CD4-positive, alpha-beta T cell treated with Interleukin-15 for 1 hour (primary cell): ENCODE measurements around the gene INSL3.
A peak's percentile ranks its signal among the peaks of the same experiment; 100 is the strongest.

Experiments
- DNase-seq: peaks from one replicate; pipeline ENCODE4 v3.0.0-alpha.2; 2020

The INSL3 gene, protein sequence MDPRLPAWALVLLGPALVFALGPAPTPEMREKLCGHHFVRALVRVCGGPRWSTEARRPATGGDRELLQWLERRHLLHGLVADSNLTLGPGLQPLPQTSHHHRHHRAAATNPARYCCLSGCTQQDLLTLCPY

DNA sequence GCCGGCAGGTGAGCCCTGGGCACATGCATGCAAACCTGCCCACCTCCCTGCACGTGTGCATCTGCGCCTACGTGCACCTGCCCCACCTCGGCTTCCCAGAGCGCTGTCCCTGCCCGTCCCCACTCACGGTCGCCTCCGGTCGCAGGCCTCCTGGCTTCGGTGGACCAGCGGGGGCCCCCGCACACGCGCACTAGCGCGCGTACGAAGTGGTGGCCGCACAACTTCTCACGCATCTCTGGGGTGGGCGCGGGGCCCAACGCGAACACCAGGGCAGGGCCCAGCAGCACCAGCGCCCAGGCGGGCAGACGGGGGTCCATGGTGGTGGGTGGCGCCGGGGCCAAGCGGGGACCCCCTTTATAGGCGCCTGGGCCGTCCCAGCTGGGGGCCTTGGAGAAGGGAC lies at the start of gene INSL3:
Gene INSL3 (minus strand): TSS at position 330 of the 400 bp plus-strand sequence. CDS start 13 bp downstream, at position 317.
- DNase-seq = no peak

DNA sequence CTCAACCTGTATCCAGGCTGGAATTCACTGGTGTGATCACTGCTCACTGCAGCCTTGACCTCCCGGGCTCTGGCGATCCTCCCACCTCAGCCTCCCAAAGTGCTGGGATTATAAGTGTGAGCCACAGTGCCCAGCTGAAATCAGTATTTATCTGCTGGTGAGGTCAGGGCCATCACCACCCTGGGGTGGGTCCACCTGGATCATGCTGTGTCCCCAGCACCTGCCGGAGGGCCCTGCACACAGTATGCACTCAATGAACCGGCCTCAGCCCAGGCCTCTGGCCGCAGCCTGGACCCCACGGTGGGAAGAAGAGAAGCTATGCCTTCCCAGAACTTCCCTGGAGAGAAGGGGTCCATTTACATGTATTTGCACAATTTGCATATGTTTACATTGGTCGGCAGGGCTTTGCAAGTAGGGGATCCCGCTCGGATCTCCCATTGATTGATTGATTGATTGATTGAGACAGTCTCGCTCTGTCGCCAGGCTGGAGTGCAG lies 47.8 kb upstream of the INSL3 start:
- no peak for DNase-seq

DNA sequence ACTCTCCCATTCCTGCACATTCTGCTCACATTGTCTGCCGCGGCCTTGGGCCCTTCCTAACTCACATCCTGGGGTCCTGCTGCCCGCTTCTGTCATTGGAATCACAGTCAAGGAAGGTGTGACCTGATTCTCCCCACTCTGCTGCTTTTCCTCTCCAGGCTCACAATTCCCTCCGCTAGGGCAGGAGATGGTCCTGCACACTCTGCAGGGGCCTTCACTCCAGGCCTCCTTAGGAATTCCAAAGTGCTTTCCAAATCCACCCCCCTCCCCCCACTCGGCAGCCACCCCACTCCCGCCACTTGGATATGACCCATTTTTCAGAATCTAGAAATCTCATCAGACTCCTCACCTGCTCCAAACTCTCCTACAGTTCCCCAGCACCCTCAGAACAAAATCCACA lies 47.4 kb upstream of the INSL3 start:
- DNase-seq = no peak

DNA sequence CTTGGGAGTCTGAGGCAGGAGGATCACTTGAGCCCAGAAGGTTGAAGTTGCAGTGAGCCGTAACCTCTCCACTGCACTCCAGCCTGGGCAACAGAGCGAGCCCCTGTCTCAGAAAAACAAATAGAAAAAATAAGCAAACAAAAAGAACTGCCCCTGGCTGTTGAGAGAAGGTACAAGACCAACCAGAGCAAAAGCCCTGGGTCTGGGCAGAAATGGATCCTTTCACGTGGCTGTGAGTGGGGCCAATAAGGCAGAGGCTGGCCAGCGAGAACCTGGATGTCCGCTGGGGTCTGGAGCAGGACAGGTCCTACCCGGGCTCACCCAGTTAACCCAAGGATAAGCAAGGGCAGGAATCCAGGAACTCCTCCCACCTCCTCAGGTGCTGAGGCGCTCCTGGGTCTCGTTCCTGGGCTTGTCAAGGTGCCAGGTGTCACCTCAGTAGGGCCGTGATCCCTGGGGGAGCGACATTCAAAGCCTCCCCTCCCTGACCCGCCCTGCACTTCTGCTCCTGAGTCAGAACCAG lies 45.7 kb upstream of the INSL3 start:
- DNase-seq = no peak

DNA sequence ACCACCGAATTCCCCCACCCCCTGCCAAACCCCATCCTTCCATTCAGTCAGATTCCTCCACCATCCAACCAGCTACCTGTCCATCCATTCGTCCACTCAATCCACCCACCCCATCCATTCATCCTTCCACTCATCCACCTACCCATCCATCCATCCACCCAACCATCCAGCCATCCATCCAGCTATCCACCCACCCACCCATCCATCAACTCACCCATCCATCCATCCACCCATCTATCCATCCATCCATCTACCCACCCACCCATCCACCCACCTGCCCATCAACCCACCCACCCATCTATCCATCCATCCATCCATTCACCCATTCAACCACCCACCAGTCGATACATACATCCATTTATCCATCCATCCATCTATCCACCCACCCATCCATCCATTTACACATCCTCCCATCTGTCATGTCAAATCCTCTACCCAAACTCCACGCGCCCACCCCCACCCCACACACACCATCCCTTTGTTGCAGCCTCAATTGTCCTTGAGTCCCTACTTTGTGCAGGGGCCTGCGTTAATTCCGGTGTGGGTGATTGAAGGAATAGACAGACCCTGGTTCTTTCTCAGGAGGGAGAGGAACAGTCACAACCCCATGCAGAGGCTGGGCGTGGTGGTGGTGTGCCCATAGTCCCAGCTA lies 45.1 kb upstream of the INSL3 start:
- DNase-seq = no peak

DNA sequence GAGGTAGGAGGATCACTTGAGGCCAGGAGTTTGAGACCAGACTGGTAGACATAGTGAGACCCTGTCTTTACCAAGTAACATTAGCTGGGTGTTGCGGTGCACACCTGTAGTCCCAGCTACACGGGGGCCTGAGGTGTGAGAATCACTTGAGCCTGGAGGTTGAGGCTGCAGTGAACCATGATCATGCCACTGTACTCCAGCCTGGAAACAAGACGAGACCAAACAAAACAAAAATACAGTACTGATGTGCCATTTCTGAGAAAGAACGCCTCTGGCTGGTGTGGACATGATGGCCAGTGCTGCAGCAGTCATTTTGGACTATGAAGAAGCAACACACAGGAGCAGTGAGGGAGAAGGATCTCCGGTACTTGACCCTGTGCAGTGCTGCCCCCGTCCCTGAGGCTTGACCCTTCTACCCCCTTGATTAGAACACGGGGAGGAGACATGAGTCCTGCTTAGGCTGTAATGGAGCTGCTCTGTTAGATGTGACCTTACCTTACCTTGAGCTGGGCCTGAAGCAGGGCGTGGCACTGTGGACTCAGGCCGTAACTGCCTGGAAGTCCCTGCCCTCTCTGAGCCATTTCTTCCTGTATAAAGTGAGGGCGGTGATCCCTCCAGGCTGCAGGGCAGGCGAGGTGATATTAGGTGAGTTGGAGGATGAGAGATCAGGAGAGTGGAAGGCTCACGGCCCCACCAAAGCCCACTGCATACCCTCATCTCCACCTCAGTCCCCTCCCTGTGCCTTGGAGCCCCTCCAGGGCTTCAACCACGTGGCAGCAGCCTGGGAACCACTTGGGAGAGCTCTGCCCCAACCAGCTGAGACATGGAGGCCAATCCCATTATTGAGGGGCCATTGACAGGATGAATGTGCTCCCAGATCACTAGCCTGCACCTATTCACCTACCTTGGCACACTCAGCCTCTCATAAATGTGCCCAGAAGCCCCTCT lies 44.3 kb upstream of the INSL3 start:
- no peak for DNase-seq

DNA sequence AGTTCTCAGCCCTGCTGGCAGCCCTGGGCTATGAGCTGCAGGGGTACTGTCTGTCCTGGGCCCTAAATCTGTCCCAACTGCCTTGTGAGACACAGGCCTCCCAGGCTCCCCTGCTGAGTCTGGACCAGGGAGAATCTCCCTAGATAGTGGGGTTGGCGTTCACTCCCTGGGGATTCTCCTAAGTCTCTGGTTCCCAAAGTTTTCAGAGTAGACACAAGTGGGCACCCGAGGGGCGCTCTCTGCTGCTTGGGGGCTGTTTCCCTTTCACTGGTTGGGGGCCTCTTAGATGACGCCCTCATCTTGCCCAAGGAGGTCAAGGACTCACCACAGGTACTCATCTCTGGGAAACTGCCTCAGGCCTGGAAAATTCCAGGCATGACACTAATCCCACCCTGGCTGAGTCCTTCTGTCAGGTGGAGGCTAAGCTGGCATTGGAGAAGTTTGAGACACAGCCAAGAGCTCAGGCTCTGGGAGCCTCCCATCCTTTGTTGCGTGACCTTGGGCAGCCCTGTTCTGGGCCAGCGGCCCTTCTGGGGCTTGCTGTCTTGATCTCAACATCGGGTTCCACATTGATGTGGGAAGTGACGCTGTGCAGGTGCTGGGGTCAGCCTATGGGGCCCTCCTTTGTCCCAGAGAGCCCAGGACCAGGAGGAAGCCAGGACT lies 42.3 kb upstream of the INSL3 start:
- DNase-seq = no peak

DNA sequence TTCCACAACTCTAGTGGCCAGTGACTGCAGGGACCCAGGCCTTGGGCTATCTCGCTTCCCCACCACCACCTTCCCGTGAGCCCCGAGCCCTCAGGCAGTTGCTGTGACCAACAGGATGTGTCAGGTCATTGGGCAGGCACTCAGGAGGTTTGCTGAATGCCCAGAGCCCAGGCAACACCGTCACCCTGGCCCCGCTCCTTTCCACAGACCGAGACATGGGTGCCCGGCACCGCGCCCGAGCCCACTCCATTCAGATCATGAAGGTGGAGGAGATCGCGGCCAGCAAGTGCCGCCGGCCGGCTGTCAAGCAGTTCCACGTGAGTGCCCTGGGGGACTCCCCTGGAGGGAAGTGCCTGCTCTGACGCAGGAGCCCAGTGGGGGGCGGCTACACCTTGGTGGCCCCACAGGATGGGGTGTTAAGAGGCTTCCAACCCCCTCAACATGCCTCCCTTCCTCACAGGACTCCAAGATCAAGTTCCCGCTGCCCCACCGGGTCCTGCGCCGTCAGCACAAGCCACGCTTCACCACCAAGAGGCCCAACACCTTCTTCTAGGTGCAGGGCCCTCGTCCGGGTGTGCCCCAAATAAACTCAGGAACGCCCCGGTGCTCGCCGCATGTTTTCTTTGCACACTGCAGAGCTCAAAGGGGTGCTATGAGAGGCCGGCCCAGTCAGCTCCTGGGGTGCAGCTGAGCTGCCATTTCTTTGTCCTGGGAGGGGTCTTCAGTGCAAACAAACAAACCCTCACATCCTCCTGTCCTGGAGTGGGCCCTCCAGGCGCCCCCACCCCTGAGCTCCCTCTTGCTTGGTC lies 41.6 kb upstream of the INSL3 start:
- peak; percentile 39 for DNase-seq

DNA sequence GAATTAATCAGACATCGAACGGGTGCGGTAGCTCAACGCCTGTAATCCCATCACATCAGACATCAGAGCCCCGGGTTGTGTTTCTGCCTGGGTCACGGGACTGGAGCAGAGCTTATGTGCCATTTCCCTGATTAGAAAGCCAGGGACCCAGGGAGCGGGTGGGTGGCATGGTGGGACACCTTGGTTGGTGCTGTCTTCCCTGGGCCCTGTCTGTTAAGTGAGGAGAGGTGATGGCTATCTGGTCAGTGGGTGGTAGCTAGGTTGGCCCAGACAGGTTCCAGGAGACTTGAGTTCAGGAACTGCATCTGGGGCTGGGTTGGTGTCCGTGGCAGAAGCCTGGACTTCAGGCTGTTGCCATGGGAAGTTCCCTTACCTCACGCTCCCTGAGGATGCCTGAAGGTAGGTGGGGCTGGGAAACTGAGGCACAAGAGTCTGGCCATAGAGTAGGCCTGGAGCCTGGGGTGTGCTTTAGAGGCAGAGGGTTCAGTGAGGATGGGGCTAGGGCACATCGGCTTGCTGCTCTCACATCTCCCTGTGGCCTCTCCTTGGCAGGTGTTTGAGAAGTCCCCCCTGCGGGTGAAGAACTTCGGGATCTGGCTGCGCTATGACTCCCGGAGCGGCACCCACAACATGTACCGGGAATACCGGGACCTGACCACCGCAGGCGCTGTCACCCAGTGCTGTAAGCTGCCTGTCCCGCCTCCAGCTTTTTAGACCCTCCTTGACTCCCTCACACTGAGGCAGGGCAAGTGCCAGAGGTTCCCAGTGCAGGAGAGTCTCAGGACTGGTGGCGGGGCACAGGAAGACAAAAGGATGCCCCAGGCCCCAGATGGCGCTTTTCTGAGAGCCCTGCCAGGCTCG lies 40.5 kb upstream of the INSL3 start:
- no peak for DNase-seq

DNA sequence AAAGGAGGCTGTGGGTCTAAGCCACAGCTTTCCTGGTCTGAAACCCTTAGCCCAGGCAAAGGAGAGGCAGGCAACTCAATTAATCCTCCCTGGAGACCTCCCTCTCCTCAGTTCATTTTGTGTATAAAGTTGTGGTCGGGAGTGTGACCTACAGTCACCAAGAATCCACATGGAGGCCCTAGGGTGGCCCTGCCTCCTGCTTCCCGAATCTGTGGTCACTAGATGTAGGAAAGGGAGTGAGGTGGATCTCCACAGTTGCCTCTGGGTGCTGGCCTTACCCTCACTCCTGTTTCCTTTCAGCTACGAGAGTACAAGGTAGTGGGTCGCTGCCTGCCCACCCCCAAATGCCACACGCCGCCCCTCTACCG lies 39.7 kb upstream of the INSL3 start:
- DNase-seq = no peak

DNA sequence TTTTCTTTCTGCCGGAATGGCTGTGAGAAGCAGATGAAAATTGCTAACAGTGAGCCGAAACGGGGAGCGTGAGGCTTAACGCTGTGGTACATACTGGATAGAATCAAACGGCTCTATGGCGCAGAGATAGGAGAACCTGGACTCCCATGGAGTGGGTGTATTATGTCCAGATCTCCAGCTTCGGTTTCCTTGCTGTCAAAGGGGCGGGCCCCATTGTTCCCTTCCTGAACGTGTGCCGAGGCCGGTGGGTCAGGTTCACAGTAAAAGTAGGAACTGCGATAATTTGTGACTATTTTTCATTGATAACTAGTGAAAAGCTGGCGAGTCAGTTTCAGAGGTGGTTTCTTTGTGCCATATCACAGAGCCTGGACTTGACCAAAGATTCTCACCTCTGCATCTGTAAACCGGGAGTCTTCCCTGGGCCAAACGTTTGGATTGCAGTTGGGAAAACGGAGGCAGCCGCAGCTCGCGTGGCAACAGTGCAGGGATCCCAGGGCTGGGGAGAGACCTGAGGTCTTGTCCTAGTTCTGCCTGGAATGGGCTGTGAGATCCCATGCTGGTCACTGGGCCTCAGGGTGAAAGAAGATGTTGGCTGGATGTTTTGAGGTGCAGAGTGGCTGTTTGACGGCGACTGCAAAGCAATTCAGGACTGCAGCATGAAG lies 39.1 kb upstream of the INSL3 start:
- DNase-seq = no peak

DNA sequence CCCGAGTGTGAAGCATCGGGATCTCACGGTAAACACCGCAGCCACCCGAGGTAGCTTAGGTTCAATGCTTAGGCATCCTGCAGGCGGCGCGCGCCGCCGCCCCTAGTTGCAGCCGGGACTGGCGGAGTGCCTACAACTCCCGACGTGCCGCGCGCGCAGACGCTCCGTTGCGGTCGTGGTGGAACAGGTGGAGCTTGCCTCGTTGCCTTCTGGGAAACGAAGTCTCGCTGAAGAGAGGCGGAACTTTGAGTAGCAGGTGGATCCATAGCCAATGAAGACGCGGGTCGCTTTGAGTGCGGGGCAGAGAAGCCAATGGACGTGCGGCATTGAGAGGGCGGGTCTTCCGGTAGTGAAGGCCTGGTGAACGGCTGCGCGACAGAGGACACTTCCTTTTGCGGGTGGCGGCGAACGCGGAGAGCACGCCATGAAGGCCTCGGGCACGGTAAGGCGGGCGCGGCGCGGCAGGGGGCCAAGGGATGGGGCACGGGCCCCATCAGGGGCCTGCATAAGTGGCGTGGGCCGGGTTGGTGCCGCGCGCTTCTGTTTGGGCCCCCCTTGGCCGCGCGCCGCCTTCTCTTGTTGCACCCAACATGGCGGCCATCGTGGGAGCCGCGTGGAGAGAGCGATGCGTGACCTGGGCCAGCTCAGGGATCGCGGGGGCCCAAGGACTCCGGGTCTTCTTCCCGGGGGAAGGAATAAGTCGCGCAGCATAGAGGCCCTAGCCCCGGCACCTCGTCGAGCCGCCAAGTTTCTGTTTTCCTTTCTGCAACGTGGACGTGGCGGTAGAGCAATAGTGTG lies 38.4 kb upstream of the INSL3 start, which contains the start of gene RPL18A:
Gene RPL18A (plus strand): TSS at position 378 of the 798 bp plus-strand sequence. CDS start 47 bp downstream, at position 425.
- DNase-seq = peak; percentile 100

DNA sequence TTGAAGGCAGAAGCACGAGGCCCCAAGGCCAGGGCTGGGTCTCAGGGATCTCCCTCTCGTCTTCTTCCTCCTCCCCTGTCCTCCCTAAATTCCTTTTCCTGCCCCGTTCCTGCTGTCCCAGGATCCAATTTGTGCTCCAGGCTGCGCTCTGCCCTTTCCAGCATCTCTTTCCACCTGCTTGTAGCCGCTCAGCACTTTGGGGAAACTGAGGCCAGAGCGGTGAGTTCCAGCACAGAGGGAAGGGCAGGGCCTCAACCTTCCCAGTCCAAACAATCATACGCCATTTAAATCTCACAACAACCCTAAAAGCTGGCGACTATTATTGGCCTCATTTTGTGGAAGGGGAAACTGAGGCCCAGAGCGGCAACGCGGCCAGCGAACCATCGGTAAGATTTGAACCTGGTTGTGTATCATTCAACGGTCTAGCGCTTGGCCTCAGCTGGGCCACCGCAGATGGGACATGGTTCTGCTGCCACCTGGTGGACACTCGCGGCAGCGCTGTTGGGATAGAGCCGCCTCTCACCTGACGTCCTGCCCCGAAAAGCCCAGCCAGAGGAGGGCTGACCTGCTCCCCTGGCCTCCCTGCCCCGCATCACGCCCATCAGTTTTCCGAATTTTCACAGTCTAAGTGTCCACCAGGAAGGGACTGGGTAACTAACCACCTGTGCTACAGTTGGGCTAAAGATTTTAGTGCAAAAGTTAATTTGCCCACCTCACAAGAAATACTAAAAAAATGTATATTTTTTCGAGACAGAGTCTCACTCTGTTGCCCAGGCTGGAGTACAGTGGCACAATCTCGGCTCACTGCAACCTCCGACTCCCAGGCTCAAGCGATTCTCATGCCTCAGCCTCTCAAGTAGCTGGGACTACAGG lies 34.2 kb upstream of the INSL3 start:
- peak; percentile 85 for DNase-seq

DNA sequence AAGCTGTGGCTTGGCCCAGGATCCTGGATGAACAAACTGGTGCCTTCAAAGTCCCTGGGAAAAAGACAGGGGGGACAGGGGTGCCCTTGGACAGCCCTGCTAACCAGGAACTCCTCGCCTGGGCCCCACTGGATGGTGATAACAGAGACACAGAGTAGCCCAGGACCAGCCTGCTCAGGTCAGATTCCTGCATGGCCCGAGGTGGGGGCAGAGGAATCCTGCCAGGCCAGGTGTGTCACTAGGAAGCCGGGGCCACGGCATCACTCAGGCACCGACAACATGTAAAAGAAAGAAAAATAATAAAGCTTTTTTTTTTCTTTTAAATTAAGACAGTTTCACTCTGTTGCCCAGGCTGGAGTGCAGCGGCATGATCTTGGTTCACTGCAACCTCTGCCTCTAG lies 32.7 kb upstream of the INSL3 start:
- no peak for DNase-seq

DNA sequence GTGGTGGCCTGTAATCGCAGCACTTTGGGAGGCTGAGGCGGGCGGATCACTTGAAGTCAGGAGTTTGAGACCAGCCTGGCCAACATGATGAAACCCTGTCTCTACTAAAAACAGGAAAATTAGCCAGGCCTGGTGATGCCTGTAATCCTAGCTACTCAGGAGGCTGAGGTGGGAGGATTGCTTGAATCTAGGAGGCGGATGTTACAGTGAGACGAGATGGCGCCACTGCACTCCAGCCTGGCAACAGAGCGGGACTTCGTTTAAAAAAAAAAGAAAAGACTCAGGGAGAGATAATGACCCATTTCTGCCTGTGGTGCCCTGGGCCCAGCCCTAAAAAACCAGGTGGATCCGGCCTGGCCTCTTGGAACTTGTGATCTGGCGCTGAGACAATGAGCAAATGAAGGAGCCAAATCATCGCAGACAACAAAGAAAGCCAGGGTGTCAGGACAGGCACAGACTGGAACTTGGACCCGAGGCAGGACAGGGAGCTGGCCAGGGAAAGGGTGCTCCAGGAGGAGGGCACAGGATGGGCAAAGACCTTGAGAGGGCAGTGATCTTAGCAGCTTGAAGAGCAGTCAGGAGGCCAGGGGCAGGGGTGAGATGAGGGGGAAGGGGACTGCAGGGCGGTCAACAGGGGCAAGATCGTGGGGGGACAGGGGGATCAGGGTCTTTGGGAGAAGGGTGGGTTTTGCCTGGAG lies 27.4 kb upstream of the INSL3 start:
- DNase-seq = no peak

DNA sequence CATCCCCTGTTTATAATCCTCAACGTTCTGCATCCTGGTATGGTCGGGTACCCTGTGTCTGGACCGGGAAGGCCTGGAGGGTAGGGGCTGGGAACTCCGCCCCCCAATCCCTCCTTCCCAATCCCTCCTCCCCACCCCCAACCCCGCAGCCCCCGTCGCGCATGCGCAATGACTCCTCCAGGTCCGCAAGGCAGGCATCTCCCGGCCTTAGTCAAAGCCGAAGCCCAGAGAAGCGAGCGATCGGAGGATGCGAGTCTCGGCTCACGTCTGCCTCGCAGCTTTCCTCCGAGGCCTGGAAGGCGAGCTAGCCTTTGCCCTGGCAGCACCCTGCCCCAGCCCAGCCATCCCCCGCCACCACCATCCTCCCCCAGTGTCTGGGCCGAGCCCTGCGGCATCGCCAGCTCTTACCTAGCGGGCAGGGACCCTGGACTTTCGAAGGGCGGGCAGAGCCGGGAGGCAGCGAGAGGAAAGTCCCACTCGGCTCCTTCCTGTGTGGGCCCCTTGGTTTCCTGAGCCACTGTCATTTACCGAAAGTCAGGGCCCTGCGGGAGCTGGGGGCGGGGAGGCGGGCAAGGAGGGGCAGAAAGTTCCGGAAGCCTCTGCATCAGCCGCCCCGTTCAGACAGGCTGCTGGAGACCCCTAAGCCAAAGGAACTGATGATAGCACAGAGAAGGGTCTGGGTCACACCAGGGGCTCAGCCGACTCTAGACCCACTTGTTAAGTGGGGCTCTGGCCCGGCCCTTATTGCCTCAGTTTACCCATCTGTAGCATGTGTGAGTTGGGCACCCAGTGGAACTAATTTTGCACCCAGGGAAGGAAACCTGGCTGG lies 26.4 kb upstream of the INSL3 start, which contains the start of gene JAK3:
Gene JAK3 (minus strand): TSS at position 445 of the 829 bp plus-strand sequence. CDS start 3,565 bp downstream, outside the sequence.
- peak; percentile 88 for DNase-seq

DNA sequence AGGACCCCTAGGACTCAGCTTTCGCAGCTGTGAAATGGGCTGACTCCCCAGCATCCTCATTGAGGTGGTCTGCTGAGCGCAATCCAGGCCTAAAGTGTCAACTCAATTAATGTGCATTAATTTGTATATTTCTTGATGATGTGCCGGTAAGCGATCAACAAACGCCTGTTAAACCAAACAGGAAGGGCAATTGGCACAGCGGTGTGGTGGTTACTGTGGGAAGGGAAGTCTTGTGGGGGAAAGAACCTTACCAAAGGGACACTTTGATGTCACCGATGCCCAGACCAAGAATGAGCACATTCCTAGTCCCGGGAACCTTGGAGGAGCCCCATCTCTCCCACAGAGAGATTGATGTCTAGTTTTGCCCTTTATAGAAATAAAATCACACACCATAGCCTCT lies 24.8 kb upstream of the INSL3 start:
- DNase-seq = peak; percentile 45
